ENCODE measurements around the gene SETD3.

DNA sequence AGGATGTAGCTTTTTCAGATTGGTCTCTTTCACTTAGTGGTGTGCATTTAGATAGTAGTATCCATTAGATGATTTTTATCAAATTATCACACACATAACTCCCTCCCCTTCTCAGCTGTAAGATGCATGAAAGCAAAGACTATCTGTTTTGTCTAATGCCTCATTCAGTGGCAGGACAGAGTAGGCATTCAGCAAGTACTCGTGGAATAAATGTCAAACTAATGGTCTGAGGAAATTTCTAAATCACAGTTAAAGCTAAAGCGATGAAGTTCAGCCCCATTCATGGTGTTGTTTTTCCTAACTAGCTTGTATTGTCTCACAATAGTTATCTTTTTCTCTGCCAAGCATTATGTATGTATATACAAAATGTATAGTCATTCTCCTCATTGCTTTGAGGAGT is 16.7 kb upstream of the SETD3 start:
- TF ChIP-seq, protein P1, sequence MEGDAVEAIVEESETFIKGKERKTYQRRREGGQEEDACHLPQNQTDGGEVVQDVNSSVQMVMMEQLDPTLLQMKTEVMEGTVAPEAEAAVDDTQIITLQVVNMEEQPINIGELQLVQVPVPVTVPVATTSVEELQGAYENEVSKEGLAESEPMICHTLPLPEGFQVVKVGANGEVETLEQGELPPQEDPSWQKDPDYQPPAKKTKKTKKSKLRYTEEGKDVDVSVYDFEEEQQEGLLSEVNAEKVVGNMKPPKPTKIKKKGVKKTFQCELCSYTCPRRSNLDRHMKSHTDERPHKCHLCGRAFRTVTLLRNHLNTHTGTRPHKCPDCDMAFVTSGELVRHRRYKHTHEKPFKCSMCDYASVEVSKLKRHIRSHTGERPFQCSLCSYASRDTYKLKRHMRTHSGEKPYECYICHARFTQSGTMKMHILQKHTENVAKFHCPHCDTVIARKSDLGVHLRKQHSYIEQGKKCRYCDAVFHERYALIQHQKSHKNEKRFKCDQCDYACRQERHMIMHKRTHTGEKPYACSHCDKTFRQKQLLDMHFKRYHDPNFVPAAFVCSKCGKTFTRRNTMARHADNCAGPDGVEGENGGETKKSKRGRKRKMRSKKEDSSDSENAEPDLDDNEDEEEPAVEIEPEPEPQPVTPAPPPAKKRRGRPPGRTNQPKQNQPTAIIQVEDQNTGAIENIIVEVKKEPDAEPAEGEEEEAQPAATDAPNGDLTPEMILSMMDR (IDR thresholded peaks at IDR 0.05) = no peak
- no peak for TF ChIP-seq ZFX (IDR thresholded peaks at IDR 0.05; ENCODE audit: borderline replicate concordance)

Measured in 22Rv1 (cell line).